Activated CD4-positive, alpha-beta T cell treated with anti-CD3 and anti-CD28 coated beads, Interleukin-2, amount 50 U/mL, for 16 hours (primary cell): Measurements from ENCODE around the gene MZF1.
"Not testable (repeated sequence)": the region's sequence is repeated elsewhere in the genome, so short reads cannot be mapped to it uniquely, and the experiment has no call there.

Experiments
- DNase-seq: peaks from one replicate; pipeline ENCODE4 v3.0.0-alpha.2; 2020

Gene MZF1

GRCh38 chr19:58572818-58573657 is at the start of gene MZF1:
MZF1 (minus strand) TSS chr19:58573335; CDS start chr19:58571389, 1,946 bp downstream.
- DNase-seq, result peak; percentile 100

DNA sequence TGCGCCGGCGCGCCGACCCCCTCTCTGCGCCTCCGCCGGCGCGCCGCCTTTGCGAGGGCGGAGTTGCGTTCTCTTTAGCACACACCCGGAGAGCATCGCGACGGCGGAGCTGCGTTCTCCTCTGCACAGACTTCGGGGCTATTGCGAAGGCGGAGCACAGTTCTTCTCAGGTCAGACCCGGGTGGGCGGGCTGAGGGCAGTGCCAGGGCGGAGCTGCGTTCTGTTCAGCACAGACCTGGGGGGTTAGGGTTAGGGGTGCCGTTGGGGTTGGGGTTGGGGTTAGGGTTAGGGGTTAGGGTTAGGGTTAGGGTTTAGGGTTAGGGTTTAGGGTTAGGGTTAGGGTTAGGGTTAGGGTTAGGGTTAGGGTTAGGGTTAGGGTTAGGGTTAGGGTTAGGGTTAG is 34.1 kb upstream of the MZF1 start:
- DNase-seq, result not testable (repeated sequence)

GRCh38 chr19:58606251-58606896 is 33.2 kb upstream of the MZF1 start:
- DNase-seq, result not testable (repeated sequence)

DNA sequence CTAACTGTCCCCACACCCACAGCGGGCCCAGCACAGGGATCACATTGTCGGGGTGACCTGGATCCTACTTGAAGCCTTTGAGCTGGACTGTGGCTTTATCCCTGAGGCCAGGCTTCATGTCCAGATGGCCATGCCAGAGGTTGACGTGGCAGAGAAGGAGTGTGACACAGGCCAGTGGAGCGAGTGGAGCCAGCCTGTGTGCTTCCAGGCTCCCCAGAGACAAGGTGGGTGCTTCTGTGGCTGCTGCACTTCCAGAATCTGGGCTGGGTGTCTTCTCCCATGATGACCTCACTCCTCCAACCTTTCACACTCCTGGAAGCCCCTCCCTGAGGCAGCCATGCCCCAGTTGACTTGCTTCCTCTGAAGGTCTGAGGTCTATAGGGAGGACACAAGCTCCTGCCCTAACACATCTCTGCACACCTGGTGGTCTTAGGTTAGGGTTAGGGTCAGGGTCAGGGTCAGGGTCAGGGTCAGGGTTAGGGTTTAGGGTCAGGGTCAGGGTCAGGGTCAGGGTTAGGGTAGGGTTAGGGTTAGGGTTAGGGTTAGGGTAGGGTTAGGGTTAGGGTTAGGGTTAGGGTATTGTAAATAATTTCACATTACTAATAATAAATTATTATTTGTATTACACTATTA is 13.1 kb upstream of the MZF1 start:
- DNase-seq, result no peak

- no peak for DNase-seq
These were observed 12.5 kb upstream of the MZF1 start for GRCh38 chr19:58585442-58586132.

DNA sequence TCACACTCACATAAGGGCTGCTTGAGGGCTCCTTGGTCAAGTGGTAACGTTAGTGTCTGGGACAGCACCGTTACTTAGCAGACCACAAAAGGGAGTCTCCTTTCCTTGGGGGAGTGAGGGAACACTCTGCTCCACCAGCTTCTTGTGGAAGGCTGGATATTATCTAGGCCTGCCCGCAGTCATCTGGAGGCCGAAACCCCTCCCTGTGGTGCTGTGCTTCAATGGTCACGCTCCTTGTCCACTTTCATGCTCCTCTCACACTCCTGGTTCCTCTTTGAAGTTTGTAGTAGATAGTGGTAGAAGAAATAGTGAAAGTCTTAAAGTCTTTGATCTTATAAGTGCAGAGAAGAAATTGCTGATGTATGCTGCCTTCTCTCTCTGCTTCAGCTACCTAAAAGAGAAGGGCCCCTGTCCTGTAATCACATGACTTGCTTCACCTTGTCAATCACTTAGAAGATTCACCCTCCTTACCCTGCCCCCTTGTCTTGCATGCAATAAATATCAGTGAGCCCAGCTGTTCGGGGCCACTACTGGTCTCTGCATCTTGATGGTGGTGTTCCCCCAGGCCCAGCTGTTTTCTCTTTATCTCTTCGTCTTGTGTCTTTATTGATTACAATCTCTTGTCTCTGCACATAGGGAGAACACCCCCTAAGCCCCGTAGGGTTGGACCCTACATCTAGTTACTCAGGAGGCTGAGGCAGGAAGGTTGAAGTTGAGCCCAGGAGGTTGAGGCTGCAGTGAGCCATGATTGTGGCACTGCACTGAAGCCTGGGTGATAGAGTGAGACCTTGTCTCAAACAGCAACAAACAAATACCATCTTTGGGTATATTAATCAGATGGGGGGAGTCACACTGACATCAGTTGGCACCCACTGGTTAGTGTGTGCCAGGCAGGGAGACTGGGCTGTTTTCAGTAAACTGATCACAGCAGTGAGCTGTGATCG is 11.6 kb upstream of the MZF1 start:
- no peak for DNase-seq

DNA sequence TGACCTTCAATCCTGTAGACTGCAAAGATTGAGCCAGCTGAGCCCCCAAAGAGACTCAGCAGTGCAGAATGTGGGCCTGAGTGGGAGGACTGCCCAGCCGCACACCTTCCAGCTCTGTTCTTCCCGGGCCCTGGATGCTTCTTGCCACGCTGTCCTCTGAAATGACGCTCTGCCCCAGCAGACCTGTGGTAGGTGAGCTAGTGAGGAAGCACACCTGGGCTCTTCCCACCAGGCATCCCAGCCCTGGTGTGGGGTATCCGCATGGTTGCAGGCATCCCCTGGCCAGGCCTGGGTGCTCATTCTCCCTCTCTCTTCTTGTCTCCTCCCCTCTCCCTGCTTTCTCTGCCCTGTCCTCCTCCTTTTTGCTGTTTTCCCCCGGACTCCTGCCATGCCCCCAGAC is 9.8 kb upstream of the MZF1 start:
- DNase-seq, result no peak

- DNase-seq, result peak; percentile 92
These were observed 8.3 kb upstream of the MZF1 start for GRCh38 chr19:58581227-58582141.

- no peak for DNase-seq
These were observed 6.5 kb upstream of the MZF1 start for GRCh38 chr19:58579473-58580142.

DNA sequence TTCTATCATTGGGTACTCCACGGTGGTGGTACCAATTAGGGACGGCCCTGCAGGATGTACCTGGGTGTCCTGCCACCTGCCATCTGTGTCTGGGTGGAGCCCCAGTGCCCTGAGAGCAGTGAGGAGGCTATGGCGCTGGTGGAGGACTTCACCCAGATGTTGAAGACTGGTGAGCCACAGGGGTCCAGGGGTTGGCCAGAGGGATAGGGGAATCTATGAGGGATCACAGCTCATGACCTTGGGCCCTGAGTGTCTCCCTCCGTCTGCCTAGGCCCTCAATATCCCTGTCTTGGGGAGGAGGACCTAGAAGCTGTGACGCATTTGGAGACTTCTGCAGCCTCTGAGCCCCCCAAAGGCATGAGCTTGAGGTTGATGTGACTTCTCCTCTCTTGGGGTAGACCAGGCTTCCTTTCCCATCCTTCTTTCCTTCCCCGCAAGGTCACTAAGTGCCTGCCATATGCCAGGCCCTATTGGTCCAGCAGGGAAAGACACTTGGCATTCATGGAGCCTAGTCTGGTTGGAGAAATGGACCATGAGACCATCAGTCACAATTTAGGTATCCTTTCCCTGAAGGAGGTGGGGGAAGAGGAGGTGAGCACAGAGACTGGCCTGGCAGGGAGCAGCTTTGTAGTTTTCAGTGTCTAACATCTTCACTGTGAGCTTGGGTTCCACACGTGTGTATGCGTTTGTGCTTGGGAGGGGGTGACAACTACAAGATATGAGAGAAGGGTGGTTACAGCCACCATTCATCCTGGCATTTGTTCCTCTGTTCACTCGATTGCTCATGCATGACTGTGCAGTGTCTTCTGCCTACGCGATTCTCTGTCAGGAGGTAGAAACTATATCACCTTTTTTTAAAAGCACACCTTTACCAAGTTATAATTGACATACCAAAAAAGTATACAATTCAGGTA is 5.1 kb upstream of the MZF1 start:
- no peak for DNase-seq

DNA sequence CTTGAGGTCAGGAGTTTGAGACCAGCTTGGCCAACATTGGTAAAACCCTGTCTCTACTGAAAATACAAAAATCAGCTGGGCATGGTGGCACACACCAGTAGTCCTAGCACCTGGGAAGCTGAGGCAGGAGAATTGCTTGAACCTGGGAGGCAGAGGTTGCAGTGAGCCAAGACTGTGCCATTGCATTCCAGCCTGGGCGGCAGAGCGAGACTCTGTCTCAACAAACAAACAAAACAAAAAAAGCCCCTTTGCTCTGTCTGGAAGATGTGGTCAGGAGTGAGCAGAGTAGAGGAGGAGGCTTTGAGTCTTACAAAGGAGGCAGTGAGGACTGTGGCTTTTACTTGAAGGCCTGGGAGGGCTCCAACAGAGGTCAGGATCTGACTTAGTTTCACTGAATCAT is 4.4 kb upstream of the MZF1 start:
- DNase-seq, result not testable (repeated sequence)

DNA sequence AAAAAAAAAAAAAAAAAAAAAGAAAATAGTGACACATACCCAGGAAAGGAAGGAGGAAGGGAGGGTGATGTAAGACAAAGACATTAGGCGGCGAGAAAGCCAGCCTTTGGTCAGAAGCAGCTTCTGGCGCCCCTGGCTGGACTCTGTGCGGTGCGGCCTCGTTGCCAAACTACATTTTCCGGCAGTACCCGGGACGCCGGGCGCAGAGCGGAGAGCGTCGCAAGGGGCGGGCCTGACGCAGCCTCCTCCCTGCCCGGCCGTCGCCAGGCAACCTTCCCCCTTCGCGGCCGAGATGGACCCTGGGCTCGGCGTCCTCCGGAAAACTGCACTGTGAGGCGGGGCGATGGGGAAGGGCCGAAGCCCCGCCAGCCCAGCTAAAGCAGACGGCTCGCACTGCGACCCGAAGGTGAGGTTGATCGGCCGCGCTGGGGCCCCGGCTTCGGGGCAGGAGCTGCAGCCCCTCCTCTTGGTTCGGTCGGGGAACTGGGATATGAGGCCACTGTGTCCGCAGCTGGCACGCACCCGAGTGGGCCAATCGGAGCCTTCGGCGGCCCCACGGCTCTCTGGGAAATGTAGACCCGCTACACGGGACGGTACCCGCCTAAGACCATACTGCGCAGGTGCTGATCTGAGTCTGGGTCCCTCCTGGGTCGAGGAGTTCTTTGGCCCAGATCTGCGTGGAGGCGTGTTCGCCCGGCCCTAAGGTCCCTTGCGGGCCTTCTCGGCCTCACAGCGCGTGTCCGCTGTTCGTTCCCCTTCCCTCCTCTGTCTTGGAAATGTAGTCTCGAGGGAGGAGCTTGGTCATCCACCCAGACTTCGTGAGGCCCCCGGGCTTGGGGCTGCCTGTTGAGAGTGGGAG is 2.3 kb upstream of the MZF1 start:
- DNase-seq, result peak; percentile 89

DNA sequence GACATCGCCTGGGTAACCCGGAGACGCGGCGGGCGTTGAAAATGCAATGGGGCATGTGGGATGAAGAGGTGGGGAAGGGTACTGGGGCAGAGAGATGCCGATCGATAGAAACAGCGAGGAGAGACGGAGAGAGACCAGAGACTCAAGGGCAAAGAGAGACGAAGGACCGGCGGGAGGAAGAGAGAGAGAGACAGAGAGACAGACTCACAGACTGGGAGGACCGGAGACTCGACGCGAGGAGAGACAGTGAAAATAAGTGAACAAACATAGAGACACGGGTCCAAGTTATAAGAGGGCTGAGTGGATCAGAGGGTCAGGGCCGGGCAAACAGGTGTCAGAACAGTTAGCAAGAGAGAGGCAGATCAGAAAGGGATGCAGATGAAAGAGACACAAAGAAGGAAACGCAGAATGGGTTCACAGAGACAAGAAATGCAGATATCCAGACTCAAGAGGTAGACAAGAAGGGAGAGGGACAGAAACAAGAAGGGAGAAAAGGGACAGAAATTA is 576 bp upstream of the MZF1 start:
- DNase-seq, result no peak

- no peak for DNase-seq
These were observed 913 bp downstream of the MZF1 start for GRCh38 chr19:58572026-58572817.

DNA sequence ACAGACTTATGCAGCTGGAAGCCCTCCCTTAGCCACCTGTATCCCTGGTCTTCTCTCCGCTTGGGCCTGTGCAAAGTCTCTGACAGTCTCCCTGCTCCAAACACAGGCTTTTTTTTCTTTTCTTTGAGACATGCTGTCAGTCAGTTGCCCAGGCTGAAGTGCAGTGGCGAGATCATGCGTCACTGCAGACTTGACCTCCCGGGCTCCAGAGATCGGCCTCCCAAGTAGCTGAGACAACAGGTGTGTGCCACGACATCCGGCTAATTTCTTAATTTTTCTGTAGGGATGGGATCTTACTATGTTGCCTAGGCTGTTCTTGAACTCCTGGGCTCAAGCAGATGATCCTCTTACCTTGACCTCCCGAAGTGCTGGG is 1.6 kb downstream of the MZF1 start:
- no peak for DNase-seq

DNA sequence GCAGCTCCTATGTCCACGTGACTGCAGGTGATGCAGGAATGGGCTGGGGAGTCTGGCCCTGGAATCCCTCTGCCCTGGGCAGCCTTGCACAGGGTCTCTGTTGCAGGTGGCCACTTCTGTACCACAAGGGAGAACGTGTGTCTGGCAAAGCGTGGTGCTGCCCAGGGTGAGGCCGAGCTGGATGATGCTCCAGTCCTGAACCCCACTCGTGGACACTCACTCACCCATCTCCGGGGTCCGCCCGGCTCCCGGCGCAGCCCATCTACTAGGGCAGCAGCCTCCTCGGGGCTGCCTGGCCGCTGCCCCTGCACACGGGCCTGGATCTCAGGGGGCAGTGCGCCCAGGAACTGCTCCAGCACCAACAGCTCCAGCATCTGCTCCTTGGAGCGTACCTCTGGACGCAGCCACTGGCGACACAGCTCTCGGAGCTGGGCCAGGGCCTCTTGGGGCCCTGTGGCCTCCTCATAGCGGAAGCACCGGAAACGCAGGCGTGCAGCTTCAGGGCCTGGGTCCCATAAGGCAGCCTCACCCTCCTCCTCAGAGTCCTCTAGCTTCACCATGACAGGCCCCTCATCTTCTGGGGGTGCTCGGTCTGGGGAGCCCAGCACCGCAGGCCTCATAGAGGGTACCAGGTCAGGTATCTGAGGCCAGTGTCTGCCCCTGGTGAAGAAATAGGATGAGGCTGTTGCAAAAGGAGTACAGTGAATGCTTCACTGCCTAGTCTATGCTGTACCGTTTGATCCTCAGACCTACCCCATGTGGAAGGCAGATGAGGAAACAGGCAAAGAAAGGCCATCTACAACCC is 2.2 kb downstream of the MZF1 start:
- DNase-seq, result no peak
